ENCODE measurements around the gene CHST12.

CHST12 gene

GRCh38 chr7:2477447-2478398 lies 74.3 kb downstream of the CHST12 start:
- no peak for DNase-seq (ENCODE audit: low read depth)
- peak; percentile 91 for TF ChIP-seq CTCF (IDR thresholded peaks at IDR 0.05; ENCODE audit: control insufficient read depth, insufficient read depth, low read depth, low read length, missing control alignments)
- no peak overlapping the region for H3K4me3 ChIP-seq (ENCODE audit: control insufficient read depth, low read depth, low read length)

- no peak for TF ChIP-seq CTCF (IDR thresholded peaks at IDR 0.05; ENCODE audit: control insufficient read depth, insufficient read depth, low read depth, low read length, missing control alignments)
- no peak overlapping the region for H3K4me3 ChIP-seq (ENCODE audit: control insufficient read depth, low read depth, low read length)
- DNase-seq (ENCODE audit: low read depth): no peak
Observed at GRCh38 chr7:2478399-2478785, 75.0 kb downstream of the CHST12 start.

GRCh38 chr7:2478800-2479199 lies 75.4 kb downstream of the CHST12 start:
- DNase-seq (ENCODE audit: low read depth): no peak
- H3K4me3 ChIP-seq (ENCODE audit: control insufficient read depth, low read depth, low read length): no peak overlapping the region
- TF ChIP-seq CTCF (IDR thresholded peaks at IDR 0.05; ENCODE audit: control insufficient read depth, insufficient read depth, low read depth, low read length, missing control alignments): no peak

- DNase-seq (ENCODE audit: low read depth): no peak
- TF ChIP-seq CTCF (IDR thresholded peaks at IDR 0.05; ENCODE audit: control insufficient read depth, insufficient read depth, low read depth, low read length, missing control alignments): no peak
- no peak overlapping the region for H3K4me3 ChIP-seq (ENCODE audit: control insufficient read depth, low read depth, low read length)
Observed at GRCh38 chr7:2479276-2480069, 76.1 kb downstream of the CHST12 start.

- TF ChIP-seq CTCF (IDR thresholded peaks at IDR 0.05; ENCODE audit: control insufficient read depth, insufficient read depth, low read depth, low read length, missing control alignments): no peak
- no peak for DNase-seq (ENCODE audit: low read depth)
- no peak overlapping the region for H3K4me3 ChIP-seq (ENCODE audit: control insufficient read depth, low read depth, low read length)
Observed at GRCh38 chr7:2480070-2480408, 76.6 kb downstream of the CHST12 start.

GRCh38 chr7:2481195-2481594 lies 77.8 kb downstream of the CHST12 start:
- no peak overlapping the region for H3K4me3 ChIP-seq (ENCODE audit: control insufficient read depth, low read depth, low read length)
- TF ChIP-seq CTCF (IDR thresholded peaks at IDR 0.05; ENCODE audit: control insufficient read depth, insufficient read depth, low read depth, low read length, missing control alignments): no peak
- DNase-seq (ENCODE audit: low read depth): no peak

All from AG09309 (cell line).